ENCODE data around the gene STEAP1B.
"Not testable (repeated sequence)": the region's sequence is repeated elsewhere in the genome, so short reads cannot be mapped to it uniquely, and the experiment has no call there.

Gene STEAP1B

DNA sequence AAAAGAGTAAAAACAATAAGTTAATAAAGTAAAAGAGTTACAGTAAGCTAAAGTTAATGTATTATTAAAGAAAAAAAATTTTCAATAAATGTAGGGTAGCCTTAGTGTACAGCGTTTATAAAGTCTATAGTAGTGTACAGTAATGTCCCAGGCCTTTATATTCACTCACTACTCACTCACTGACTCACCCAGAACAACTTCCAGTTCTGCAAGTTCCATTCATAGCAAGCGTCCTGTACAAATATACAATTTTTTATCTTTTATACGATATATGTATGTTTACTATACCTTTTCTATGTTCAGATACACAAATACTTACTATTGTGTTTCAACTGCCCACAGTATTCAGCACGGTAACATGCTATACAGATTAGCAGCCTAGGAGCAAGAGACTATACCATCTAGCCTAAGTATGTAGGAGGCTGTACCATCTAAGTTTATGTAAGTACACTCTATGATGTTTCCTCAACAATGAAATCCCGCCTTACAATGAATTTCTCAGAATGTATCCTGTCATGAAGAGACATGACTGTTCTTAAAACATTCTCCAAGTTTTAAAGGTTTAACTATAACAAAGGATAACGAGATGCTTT is 3.6 kb downstream of the STEAP1B start:
- peak; percentile 35 for DNase-seq

DNA sequence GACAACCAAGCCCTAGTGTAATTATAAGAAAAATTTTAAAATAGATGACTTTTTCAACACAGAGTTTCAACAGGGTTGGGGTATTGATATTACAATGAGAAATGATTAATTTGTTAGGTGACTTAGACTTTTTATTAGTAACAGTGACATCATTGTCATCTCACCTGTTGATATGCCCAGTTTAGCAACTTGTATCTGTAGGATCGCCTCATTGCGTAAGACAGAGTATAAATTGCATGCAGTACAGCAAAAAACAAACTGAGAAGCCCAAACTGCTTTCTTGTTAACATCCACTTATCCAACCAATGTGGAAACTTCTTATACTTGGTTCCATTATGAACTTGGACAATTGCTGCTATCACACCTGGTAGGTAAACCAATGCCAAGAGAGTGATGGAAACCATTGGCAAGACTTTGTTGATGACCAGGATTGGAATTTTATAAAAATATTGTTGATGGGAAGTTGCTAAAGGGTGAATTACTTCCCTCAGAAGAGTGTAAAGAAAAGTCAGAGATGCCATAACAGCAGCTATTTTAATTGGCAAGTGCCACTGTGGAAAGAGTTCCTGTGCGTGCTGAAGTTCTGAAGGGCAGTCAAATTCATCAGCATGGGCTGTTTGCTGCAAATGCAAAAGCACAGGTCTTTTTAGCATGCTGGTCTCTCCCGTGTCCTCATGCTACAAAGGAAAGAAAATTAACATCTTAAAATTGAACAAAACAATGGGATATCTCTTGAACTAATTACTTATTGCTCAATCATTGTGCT is 6.6 kb downstream of the STEAP1B start:
- not testable (repeated sequence) for DNase-seq

DNA sequence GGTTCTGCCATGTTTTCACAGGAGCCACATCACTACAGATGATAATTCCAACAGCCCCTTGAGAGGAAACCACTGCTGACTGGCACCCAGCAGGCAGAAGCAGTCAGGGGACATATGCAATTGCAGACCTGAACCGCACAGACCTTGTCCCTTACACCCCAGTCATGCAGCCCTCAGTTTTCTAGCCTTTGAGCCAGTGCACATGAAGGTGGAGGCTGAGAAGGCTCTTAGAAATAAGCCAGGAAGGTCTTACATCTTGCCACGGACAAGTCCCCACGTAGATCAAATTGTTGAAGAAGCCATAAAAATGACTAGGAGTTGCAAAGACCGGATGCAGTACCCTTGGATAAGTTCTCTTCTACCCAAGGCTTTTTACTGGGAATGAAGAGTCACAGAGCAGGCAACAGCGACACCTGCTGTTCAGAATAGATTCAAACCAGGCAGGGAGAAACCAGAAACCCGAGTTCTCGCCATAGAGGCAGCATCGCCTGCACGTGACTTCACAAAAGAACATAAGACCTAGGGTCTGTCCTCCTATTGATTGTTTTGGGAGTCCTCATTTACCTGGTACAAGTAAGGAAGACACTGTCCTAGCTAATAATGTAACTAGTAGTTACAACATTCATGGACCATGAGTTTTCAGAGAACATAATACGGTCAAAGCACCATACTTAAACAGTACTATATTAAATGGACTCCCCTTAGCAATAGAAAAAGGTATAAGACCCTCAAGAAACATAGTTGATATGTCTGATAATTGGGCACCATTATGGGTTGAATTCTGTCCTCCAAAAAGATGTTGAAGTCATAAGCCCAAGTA is 11.1 kb downstream of the STEAP1B start:
- peak; percentile 77 for DNase-seq

DNA sequence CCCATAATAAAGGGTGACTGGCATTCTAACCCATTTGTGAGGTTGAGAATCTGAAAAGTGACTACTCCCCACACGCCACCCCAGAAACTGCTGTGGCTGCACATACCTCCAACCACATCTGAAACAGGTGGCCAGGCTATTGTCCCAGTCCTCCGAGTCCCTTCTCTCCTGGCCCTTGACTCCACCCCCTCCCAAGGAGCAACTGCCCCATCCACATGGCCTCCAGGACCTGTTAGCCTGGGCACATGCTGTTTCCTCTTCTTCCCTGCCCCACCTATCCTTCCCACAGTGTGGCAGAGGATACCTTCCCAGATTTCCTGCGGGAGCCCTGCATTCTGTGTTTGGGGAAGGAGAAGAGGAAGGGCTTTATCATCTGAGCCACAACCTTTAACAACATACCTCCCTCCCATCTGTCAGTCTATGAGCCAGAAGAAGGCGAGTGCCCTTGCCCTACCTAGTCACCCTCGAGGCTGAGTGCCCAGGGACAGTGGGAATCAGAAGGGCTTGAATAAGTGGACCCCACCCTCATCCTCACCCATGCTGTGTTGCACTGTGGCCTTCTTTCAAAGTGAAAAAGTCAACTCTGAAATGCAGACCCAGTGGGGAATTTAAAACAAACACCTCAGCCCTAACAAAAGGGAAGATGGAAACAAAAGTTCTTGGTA is 11.9 kb downstream of the STEAP1B start:
- DNase-seq: no peak

DNA sequence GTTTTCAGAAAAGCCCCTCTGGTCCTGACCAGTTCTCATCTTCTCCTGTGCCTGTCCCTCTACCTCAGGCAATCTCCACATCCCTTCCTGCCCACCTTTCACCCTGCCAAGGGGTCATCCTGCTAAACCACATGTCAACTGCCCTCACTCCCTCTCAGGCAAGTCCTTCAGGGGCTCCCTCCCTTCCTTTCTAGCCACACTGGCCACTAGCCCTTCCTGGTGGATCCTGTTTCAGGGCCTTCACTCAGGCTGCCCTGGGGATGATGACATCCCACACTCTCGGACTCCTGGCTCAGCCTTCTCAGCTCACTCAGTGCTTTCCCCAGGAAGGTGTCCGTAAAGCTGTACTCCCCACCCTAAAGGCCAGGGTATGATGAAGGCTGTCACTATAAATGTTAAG is 13.4 kb downstream of the STEAP1B start:
- peak; percentile 24 for DNase-seq

DNA sequence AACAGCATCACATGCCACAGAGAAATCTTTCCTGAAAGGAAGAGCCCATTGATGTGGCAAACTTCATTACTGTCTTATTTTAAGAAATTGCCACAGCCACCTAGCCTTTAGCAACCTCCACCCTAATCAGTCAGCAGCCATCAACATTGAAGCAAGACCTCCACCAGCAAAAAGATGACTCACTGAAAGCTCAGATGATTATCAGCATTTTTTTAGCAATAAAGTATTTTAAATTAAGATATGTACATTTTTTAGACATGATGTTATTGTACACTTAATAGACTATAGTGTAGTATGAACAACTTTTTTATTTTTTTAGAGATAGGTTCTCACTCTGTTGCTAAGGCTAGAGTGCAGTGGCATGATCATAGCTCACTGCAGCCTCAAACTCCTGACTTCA is 14.8 kb downstream of the STEAP1B start:
- DNase-seq: peak; percentile 79

DNA sequence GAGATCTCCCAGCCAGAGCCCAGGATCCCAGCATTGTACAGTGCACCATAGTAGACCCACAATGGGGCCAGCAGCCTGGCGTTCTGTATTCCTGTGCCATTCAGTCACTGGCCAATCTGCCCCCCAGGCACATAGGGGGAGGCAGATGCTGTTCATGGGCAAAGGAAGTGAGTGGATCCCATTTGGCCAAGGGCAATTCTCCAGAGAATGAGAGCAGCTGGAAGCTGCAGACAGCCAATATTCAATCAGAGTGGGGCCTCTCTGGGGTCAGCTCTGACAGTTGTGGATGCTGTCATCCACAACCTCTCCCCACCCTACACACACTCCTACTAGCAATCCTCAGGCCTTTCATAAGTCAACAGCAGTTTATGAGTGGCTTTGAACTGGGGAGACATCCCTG is 17.5 kb downstream of the STEAP1B start:
- peak; percentile 80 for DNase-seq

DNA sequence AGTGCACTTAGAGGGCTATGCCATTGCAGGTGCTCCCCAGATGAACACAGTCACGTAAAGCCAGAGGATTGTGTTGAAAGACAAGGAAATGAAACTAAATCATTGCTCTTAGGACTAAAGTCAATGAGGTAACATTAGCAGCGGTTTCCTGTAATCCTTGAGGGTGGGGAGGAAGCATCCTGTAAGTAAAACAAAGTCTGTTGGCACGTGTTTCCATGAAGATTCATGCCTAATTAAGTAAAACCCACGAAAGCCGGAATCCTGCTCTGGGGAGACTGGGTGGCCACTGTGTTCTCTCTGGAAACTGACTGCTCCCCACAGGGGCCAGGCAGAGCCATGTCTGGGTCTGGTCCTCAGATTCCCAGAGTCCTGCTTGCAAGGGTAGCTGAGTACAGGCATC is 18.3 kb downstream of the STEAP1B start:
- peak; percentile 69 for DNase-seq

DNA sequence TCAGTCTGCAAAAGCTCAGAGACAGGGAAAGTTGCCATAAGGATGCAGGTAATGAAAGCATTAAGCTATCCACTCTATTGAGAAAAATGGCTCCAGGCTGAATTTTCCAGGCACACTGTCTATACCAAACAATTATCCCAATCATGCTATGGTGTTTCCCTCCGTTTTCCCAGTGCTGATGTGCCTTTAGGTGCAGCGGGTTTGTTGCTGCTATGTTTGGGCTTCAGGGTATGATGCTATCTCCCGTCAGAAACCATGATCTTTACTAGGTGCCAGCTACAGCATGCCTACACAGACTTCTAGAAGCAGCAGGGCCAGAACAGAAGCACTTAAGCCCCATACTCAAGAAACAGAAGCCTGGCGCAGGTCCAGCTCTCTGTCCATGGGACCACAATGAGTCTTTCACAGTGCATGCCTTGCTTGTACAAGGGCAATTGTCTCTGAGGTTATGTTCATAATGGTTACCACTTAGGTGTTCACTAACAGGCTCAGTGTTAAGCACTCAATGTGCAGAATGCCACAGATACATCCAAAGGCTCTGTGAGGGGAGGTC is 19.4 kb downstream of the STEAP1B start:
- DNase-seq: no peak

DNA sequence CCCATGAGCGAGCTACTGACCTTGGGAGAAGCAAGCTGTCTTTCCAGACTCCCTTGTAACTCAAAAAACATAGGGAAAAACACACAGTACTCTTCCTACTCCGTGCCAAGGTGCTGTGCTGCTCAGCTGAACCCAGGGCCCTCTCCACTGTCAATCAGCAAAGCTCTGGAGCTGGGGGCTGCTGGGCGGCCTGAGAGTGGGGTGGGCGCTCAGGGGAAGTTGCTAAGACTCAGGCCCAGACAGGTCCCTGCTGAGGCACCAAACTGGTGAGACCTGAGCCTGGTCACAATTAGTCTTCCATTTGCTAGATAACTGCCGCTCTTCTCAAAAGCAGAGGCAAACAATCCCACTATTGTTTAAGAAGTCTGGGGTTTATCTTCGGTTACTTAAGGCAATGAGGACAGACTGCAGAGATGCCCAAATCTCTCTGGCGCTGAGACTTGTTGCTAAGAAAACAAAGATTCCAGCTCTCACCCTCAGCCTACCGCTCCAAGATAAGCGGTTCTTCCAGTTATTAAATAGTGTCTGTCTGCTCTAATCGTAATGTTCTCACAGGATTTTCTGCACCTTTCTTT is 22.0 kb downstream of the STEAP1B start:
- no peak for DNase-seq

DNA sequence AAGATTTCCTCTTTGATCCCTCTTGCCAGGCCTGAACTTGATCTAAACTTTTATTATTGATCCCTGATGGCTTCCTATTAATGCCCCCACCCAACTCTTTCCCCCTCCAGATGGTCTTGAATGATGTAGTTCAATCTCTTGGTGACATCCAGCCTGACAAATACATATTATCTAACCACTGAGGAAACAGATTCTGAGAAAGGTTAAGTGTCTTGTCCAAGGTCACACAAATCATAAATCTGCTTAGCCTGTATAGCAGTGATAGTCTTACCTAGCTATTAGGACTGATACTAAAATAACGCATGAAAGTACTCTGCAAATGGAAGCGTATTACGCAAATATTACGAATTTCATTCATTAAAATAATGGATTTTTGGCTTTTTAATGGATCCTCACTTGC is 22.7 kb downstream of the STEAP1B start:
- DNase-seq: no peak

DNA sequence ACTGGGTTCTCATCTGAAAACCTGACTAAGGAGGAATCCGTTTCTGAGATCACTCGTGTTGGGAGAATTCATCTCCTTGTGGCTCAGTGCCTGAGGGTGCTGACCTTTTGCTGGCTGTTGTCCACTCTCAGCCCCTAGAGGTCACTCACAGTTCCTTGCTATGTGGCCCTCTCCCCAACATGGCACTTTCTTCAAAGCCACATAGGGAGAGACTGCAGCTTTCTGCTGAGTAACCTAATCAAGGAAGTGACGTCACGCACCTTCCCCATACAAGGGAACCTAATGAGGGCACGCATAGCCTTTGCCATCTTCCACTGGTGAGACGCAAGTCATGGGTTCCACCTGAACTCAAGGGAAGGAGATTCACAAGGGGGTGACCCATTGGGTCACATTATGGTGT is 23.2 kb downstream of the STEAP1B start:
- DNase-seq: no peak

DNA sequence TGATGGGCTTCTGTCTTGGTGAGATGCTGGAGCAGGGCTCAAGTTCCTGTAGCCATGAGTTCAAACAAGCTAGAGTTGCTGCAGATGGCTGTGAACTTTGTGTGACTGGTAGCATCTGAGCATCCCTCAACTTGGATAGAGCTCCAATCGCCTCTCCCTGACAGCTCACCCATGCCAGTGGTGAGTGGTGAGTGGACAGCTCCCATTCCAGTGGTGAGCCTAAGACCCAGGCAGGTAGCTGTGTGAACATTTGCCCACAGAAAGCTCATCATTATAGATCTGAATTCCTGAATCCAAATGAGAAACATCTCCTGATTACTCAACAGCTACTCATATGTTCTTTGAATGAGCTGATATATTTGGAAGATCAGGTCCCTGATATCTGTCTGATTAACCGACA is 25.3 kb downstream of the STEAP1B start:
- DNase-seq: no peak

DNA sequence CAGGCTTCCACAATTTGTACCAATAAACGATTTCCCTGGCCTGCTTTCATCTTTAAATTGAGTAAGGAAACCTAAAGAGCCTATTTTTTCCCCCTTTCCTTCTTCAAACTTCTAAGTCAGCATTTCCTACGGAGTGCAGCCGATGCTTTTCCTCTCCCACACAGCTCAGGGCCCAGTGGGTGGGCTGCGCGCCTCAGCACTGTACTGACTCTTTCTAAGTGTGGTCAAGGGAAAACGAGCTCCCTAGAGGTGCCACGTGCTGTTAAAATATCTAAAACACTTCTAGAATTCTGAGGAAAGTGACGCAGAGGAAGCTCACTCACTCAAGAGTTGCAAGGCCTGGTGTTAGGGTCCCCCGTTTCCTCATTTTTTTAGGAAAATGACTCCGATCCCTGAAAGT is 29.0 kb downstream of the STEAP1B start:
- no peak for DNase-seq

DNA sequence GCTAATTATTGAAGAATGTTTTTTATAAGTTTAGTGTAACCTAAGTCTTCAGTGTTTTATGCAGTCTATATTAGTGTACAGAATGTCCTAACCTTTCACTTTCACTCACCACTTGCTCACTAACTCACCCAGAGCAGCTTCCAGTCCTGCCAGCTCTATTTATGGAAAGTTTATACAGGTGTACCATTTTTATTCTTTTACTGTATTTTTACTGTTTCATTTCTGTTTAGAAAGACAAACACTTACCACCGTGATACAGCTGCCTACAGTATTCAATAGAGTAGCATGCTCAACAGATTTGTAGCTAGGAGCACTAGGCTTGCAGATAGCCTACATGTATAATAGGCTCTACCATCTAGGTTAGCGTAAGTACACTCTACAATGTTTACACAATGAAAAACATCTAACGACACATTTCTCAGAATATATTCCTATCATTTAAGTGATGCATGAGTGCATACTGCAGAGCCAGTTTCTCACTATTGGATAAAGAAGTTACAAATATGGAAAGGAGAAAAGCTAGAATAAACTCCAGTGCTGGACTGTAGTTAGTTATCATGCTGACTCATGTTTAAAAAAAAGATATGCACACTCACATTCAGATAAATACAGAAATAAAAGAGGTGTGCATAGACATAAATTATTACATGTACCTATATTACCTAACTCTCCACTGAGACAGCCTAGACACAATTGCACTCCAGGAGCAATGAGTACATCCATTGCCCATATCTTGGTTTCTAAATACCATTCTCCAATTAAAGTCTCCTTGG is 30.4 kb downstream of the STEAP1B start:
- no peak for DNase-seq

DNA sequence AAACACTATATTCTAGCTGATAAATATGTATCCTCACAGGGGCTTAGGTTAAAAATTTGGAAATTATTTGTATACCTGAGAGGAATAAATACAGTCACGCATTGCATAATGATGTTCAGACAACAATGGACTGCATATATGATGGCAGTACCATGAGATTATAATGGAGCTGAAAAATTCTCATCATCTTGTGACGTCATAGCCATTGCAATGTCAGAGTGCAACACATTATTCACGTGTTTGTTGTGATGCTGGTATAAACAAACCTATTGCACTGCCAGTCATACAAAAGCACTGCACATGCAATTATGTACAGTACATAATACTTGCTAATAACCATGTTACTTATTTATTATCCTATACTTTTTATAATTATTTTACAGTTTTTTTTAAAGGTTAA is 31.4 kb downstream of the STEAP1B start:
- no peak for DNase-seq

DNA sequence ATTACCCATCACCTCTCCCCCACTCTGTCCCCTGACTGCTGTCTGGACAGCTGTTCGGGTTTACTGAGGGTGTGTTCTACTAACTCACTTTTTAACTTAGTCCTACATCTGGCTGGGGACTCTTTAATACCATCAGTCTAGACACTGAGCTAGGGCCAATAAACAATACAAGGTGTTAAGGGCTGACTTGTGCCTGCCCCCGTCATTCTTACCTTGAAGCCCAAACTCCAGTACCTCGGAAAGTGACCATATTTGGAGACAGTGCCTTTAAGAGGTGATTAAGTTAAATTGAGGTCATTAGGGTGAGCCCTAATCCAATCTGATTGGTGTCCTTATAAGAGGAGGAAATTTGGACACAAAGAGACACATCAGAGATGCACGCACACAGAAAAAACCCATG is 35.7 kb downstream of the STEAP1B start:
- DNase-seq: no peak

DNA sequence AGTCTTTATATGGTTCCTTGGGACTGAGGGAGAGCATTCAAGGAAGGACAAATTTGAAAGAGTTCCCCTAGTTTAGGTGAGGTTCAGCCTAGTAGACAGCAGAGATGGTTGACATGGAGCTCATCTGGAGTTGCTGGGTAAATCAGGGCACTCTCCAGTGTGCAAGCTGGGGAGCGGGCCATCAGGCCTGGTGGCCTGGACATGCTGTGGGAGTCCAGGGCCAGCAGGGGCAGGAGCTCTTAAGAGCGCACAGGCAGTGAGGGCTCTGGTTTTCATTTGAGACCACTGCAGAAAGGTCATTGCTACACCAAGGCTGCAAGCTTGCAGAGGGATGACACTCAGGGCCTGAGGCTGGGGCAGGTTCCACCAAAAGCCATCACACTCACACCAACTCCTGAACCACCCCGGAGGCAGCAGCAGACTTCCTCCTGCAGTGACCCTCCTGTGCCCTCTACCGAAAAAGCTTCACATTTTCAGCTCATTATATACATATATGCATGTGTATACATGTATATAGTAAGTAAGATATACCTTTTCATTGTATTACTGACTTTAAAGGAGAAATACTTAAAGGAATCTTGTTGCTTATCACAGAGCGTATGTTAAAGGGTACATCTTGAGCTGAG is 39.5 kb downstream of the STEAP1B start:
- DNase-seq: no peak

DNA sequence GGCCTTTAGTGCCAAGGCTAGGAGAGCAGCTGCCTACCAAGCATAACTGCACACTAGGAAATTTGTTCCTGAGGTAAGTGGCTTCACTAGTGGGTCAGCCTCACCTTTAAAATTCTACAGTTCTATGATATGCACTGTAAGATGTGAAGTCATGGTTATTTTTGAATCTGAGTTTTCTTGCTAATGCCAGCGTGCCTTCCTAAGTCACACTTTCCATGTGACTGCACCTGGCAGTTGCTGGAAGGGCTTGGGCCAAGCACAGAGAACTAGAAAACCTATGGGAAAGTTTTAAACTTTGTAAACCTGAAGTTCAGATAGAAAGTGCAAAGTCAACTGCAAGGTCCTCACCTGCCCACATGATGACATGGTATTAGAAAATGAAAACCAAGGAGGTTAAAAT is 42.5 kb downstream of the STEAP1B start:
- no peak for DNase-seq

DNA sequence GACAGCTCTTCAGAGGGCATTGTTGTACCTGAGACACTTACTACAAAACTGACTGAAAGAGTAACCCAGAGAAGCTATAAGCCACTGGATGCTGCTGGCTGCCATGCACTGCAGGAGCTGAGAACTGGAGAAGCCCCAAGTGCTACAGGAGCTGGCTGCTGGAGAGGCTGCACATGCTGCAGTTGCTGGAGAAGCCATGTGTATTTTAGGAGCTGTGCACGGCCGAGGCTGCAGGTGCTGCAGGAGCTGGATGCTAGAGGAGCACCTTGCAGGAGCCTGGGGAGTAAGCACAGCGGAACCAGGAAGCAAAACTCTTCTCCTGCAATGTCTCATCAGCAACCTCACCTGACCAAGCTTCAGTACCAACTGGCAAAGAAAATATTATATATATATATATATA is 45.5 kb downstream of the STEAP1B start:
- DNase-seq: no peak

DNA sequence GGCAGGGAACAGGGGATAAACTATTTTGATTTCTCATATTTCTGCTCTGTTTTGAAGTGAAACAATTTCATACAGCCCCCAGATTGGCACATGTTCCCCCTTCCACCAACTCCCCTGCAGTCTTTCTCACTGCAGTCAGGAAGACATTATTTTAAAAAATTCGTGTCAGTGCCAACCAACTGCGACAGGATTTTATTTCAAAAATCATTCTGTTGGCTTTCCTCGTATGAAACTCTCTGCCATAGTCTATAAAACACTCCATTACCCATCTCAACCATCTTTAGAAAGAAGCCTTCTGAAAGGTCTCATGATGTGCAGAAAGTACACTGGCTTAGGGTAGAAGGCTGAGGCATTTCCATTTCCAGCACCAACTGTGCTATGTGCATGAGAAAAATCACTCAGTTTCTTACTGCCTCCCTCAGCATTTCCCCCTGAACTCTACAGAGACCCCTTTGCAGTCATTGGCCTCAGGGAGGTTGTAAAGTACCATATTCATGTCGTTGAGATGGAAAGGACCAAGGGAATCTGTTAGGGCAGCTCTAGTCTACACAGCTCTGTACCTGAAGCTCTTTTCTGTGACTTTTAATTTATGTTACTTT is 46.9 kb downstream of the STEAP1B start:
- DNase-seq: no peak
